ENCODE measurements around the gene TNFRSF25.
"Not testable (repeated sequence)": the region's sequence is repeated elsewhere in the genome, so short reads cannot be mapped to it uniquely, and the experiment has no call there.

Gene TNFRSF25

DNA sequence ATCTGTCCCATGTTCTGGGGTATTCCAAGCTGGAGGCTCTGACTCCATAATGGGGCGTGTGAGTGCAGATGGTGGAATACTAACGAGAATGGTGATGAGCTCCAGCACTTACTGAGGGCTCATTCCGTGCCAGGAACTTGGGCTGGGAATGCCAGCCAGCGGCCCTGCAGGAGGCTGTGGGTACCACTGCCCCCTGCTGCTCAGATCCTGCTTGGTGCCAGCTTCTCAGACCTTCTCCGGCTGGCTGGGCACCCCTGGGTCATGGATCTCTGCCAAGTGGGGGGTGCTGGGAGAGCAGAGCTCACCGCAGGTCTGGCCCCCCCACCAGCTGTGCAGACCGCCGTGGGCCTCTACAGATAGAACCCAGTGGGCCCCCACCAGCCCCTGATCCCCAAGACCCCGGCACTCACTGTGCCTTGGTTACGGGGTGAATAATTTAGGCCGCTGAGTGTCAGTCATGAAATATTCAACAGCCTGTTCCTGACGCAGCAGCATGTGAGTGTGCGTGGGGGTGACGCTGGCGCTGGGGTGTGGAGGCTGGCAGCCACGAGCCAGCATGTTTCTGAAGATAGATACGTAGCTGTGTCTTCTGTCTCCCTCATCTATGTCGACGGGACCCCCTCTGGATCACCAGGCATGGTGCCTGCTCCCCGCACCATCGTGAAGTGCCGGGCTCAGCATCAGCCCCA is 28.8 kb downstream of the TNFRSF25 start:
- DNase-seq (ENCODE audit: low read depth in 2 of 2, low spot score in 1 of 2) = not testable (repeated sequence)

DNA sequence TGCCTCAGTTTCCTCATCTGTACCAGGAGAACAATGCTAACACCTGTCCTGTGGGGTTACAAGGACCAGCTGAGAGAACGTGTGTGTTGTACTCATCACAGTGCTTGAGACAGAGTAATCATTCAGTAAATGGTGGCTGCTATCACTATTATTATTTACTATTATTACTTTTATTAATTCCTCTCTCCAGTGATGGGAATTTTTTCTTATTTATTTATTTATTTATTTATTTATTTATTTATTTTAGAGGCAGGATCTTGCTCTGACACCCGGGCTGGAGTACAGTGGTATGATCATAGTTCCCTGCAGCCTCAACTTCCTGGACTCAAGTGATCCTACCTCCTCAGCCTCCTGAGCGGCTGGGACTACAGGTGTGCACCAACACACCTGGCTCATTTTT is 29.7 kb downstream of the TNFRSF25 start:
- not testable (repeated sequence) for DNase-seq (ENCODE audit: low read depth in 2 of 2, low spot score in 1 of 2)

DNA sequence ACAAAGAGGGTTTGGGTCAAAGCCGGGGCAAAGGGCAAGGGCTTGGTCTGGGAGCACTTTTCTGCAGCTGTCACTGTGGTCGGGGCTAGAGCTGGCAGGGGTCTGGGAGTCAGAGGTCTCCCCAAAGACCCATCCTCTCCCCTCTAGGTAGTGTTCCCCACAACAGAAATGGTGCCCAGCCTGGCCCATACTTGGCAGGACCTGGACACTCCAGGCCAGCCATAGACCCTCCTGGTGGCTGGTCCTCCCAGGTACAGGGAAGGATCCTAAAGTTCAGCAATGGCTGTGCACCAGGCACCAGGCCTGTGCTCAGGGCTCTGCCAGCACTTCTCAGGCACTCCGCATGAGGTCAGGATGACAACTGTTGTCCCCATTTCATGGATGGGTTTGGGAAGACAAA is 30.4 kb downstream of the TNFRSF25 start:
- no peak for DNase-seq (ENCODE audit: low read depth in 2 of 2, low spot score in 1 of 2)

DNA sequence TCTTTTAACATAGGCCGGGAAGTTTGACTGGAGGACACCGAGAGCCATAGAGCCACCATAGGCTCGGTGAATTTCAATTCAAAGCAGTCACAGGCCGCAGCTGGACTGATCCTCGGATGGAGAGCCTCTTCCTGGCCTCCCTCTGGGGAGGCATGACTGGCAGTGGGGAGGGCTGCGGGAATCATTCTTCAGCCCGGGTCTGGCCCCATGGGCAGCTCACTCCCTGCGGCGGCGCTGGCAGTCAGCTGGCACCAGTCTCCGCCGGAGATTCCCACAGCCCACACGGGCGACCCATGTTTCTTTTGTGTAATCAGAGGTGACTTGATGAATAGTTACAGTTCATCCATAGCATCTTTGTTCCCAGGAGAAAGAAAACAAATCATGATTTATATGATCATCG is 30.8 kb downstream of the TNFRSF25 start:
- no peak for DNase-seq (ENCODE audit: low read depth in 2 of 2, low spot score in 1 of 2)

DNA sequence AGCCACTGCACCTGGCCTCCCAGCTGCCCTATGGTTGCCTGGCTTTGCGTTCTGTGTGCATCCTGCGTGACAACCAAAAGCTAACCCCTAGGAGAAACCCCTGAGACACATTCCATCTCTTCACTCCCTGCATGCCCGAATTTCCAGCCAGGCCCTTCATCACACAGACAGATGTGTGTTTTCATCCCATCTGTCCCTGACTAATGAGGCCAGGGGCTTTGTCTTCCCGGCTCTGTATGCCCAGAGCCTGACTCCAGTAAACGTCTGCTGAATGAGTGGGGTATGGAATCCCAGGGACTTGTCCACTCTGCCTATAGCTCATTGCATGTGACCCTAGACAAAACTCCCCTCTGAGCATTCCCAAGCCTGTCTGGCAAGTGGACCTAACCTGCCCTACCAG is 31.8 kb downstream of the TNFRSF25 start:
- DNase-seq (ENCODE audit: low read depth in 2 of 2, low spot score in 1 of 2) = no peak

DNA sequence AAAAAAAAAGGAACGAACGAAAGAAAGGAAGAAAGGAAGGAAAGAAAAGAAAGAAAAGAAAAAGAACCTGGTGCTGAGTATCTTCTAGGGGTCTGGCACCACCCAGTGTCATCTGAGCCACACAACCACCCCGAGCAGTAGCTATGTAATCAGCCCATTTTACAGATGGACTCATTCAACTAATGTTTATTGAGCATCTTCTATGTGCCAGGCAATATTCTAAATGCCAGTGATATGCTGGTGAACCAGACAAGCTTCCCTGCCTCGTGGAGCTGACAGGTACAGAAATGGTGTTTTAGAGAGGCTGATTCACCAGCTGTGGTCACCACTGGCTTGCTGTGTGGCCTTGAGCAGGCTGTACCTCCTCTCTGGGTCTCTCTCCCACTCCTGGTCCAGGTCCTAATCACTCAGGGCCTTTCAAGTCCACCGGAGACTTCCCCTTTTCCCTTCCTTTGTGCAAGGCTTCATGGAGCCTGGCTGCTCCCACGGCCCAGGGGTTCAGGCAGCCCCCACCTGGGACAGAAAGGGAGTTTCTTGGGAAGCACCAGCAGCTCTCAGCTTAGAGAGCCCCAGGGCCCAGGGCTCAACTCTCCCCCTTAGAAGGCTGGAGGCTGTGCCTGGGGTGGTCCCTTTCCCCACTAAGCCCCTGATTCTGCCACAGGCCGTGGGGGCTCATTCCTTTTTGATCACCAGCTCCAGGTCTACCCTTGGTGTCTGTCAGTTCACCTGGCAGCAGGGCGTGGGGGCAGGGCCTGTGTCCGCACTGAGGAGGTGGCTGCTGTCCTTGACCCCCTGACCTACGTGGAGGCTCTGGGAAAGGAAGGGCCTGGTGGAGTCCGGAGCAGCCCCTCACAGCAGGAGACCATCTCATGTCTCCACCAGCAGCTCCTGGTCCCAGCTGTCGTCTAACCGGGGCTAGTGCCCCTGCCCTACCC is 34.1 kb downstream of the TNFRSF25 start:
- not testable (repeated sequence) for DNase-seq (ENCODE audit: low read depth in 2 of 2, low spot score in 1 of 2)

DNA sequence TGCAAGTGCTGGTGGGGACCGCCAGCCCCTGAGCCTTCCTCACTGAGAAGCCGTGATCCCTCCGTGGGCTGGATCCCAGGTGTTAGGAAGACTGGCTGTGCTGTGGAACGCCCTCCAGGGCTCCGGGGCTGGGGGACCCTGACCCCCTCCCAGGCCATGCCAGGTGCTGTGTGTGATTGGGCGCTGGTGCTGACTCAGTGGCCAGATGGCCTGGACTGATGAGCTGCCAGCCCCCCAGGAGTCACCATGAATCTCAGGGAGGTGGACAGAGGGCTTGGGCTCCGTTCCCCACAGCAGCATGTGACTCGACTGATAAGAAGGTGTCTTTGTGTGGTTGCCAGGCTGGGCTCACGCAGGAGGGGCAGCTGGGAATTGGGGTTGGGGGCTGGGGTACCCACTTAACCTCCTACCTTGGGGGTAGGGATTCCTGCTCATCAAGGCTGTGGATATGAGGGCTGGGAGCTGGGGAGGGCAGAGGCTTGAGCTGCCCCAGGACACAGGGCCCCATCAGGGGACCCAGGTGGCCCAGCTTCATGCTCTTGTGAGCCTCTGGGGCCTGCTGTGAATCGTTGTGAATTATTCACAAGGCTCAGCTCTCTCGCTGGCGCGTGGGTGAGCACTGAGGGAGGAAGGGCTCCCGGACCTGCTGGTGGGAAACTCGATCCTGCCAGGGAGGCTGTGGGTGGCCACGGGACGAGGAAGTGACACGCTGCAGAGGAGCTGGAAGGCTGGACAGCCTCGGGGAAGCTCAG is 36.1 kb downstream of the TNFRSF25 start:
- not testable (repeated sequence) for DNase-seq (ENCODE audit: low read depth in 2 of 2, low spot score in 1 of 2)

DNA sequence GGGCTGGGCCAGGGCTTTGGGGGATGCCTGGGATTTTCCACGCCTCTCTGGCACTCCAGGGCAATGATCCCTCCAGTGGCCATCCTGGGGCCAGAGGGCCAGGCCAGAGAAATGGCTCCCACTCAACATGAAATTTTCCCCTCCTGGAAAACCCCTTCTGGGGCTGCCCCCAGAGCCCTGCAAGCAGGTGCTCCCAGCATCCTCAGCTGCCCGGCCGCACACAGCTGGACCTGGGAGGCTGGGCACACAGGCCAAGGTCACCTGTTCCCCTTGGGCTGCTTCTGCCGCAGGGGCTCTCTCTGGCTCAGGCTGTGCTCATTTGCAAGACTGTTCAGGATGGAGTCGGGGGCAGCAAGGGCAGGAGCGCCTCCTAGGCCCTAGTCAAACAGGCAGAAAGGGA is 37.5 kb downstream of the TNFRSF25 start:
- not testable (repeated sequence) for DNase-seq (ENCODE audit: low read depth in 2 of 2, low spot score in 1 of 2)

DNA sequence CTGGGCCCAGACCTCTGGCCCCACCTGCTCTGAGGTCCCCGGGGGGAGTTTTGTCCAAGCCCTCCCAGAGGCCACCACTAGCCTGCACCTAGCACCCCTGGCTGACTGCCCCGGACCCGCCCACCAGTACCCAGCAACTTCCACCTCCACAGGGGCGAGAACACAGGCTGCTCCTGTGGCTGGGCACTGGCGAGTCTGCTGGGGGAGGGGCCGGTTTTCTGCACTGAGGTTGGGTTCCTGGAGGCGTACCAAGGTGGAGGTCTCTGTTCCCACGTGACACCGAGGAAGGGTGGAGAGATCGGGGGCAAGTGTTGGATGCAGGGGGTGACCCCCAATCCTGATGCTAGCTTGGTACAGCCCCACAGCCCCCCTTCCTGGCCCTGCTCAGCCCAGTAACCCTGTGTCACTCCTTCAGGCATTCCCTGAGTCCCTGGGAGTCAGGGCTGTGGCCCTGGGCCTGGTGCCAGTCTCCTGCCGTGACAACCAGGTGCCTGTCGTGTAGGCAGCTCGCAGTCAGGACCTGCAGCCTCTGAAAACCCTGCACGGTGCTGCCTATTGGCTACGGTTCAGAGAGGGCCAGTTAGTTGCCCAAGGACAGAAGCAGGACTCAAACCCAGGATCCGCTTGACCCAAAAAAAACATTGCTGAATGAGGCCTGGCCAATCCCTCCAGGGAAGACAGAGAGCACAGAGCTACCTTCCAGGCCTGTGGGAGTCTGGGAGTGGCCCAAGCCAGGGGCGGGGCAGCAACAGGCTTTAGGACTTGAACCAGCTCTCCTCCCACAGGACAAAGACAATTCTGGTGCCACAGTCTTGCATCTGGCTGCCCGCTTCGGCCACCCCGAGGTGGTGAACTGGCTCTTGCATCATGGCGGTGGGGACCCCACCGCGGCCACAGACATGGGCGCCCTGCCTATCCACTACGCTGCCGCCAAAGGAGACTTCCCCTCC is 38.3 kb downstream of the TNFRSF25 start:
- DNase-seq (ENCODE audit: low read depth in 2 of 2, low spot score in 1 of 2) = no peak

DNA sequence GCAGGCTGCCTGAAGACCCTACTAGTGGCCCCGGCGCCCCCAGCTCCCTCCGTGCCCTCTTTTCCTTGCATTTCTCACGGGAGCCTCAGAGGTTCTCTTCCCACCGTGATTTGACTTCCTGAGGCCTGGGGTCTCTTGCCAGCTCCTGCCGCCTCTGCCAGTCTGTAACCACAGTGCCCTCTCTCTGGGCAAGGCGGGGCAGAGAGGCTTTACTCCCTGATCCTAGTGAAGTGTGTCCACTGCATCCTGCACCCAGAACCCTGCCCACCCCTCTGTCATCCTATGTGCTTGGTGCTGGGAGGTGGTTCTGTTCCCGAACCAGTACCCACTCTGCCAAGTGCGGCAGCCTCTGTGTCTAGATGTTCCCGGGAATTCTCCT is 39.0 kb downstream of the TNFRSF25 start:
- no peak for DNase-seq (ENCODE audit: low read depth in 2 of 2, low spot score in 1 of 2)

DNA sequence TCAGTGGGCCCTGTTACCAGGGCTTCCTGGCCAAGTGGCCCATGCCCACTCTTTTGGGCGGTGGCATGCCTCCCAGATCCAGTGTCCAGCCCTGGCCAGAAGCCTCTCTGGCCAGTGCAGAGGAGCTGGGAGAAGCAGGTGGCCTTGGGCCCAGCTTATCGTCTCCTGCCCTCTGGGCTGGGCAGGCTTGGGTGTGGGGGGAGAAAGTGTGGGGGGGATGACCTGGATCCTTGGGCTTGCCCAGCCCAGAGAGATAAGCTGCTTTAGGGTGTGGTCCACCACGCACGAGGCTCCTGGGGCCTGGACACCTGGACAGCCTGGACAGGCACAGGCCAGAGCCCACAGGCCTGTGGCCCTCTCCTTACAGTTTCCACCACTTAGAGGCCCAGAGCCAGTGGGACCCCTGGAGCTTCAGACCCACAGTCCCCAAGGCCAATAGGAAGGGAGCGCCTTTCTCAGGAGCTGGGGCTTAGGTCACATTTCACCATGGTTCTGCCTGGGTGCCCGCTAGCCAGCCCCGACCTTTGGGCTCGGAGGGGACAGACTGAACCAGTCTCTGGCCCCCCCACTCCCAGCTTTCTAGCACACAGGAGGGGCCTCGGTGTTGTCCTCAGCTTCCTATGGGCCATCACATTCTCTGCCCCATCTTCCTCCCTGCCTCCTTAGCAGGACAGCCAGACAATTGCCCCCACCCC is 39.5 kb downstream of the TNFRSF25 start:
- no peak for DNase-seq (ENCODE audit: low read depth in 2 of 2, low spot score in 1 of 2)

DNA sequence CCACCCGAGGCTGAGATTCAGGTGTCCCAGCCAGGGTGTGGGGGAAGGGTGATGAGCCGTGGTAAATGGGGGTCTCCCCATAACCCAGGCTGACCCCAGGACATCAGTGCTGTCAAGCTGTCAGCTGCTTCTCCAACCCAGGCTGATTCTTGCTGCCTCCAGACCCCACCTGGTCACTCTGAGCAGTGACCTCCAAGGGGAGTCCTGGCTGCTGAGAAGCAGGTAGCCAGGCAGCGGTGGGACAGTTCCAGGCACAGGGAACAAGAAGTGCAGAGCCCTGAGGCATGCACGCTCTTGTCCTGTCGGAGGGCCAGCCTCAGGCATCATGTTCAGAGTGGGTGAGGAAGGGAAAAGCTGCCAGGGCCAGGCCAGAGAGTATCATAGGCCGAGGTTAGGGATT is 40.3 kb downstream of the TNFRSF25 start:
- no peak for DNase-seq (ENCODE audit: low read depth in 2 of 2, low spot score in 1 of 2)

DNA sequence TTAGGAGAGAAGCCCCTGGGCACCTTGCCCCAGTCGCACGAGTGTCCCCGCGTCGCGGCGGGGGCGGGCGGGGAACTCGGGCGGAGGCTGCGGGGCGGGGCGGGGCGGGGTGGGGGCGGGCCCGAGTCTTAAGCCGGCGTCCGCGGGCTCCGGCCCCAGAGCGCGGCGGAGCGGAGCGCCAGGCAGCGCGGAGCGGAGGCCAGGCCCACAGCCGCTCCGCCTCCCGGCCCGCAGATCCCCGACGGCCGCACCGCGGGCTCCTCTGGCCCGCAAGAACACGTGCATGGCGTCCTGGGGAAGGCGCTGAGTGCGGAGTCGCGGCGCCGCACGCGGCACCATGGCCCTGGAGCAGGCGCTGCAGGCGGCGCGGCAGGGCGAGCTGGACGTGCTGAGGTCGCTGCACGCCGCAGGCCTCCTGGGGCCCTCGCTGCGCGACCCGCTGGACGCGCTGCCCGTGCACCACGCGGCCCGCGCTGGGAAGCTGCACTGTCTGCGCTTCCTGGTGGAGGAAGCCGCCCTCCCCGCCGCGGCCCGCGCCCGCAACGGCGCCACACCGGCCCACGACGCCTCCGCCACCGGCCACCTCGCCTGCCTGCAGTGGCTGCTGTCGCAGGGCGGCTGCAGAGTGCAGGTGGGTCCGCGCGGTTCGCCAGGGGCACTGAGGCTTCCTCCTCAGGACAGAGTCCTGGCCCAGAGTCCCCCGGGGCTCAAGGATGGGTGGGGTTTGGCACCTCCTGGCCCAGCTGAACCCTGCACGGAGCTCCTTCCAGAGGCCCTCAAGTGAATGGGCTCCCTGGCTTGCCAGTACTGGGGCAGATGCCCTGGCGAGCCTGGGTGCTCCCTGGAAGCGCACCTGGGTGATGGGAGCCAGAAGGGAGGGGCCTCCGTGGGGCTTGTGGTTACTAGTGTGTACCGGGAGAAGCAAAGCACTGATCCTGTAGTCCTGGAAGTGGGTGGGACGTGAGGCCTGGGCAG is 41.1 kb downstream of the TNFRSF25 start, which contains the start of gene ESPN:
ESPN (plus strand) TSS at position 158 of the 975 bp plus-strand sequence; CDS start at position 338, 180 bp downstream.
- DNase-seq (ENCODE audit: low read depth in 2 of 2, low spot score in 1 of 2) = no peak

DNA sequence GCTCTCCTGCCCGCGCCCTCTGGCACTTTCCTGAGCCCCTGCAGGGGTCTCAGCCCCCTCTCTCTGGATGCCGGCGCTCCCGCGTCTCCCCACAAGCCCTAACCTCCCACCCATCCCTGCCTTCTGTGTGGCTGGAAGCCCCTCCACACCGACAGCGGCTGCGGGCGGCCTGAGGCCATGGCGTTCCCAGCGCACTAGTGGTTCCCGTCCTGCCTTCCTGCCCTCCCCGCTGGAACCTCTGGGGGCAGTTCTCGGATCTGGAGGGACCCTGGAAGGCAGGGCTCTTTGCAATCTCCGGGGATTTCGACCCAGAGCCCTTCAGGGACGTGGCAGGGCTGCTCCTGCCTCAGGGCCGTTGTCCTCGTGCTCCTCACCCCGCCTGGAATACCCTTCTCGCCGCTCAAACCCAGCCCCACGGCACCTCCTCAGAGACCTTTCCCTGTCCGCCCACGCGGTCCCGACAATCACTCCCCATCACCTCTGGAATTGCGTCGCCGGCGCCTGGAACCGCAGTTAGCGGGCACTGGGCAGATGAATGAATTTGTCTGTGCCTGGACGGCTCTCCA is 41.9 kb downstream of the TNFRSF25 start:
- DNase-seq (ENCODE audit: low read depth in 2 of 2, low spot score in 1 of 2) = no peak

DNA sequence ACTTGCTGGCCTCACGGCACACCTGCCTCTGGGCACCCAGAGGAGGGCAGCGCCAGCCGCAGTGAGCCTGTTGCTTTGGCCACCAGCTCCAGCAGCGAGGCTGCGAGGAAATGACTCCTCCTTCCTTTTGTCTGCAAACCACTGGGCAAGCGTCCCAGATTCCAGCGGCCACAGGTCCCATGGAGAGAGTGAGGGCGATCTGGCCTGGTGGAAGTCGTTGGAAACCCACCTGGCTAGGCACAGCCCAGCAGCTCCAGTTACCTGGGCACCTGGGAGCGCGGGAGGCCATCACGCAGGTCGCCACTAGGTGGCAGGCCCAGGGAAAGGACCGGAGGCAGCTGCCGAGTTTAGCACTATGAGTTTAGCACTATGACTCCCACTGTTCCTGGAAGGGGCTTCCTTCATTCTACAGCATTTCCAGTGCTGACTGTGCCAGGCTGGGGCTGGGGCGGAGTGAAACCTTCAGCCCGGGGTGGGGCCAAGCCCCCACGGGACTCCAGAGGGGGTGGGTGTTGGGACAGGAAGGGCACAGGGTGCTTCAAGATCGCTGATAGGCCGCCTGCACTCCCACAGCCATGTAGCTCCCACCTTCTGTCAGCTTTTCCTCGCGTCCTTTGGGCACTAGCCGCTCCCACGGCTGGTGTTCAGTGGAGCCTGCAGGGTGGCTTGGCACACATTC is 42.5 kb downstream of the TNFRSF25 start:
- peak in 1 of 2 donors; percentile 55 for DNase-seq (ENCODE audit: low read depth in 2 of 2, low spot score in 1 of 2)

DNA sequence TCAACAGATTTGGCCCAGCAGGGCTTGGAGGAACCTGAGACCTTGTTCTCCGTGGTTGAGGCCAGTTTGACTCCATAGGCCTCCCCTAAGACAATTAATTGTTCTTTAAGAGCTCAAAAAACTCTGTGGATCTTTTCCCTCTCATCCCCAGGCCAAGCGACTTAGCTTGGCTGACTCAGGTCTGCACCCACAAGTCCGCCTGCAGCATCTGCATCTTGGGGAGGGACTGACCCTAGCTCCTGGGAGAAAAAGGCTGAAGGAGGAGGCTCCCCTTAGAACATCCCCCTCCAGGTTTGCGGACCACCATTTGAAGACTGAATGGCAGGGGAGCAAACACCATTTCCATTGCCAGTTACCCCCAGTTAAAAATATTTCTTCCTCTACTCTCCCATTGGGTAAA is 44.7 kb downstream of the TNFRSF25 start:
- DNase-seq (ENCODE audit: low read depth in 2 of 2, low spot score in 1 of 2) = no peak

DNA sequence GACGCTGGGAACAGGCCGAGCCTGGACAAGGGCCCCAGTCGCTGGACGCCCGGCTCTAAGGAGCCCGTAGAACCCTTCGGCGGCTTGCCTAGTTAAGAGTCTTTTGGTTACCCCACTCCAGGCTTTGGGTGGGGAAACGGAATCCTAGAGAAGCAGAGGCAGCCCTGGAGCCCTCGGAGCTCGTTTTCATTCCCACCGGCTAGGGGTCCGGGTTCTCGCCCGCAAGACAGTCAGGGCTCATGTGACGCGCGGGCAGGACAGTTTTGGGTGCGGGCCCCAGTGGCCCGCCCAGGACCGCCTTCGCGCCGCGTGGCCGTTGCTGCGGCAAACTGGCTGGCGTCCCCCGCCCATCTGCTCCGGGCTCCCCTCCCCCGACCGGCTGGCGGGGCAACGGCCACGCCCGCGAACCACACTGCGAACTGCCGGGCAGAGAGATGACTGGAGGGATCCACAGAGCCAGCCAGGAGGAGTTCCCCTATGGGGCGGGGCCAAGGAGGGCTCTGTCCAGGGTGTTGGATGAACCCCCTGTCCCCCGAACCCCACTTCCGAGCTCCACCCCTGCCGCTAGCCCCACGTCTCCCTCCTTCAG is 45.4 kb downstream of the TNFRSF25 start:
- DNase-seq (ENCODE audit: low read depth in 2 of 2, low spot score in 1 of 2) = no peak

Measured in stimulated activated CD8-positive, alpha-beta memory T cell treated with anti-CD3 and anti-CD28 coated beads, Interleukin-4, amount 100 ng/mL, for 1 hour (primary cell).